ENCODE measurements around the gene MCOLN1.

GRCh38 chr19:7519361-7520130 is 2.9 kb upstream of the MCOLN1 start:
- no peak for TF ChIP-seq CTCF (IDR thresholded peaks at IDR 0.05)
- TF ChIP-seq POLR2A (IDR thresholded peaks at IDR 0.05): no peak
- TF ChIP-seq EP300 (IDR thresholded peaks at IDR 0.05): no peak

Data from ovary (tissue), 3 donors.